ENCODE results near the gene DDX42.

DNA sequence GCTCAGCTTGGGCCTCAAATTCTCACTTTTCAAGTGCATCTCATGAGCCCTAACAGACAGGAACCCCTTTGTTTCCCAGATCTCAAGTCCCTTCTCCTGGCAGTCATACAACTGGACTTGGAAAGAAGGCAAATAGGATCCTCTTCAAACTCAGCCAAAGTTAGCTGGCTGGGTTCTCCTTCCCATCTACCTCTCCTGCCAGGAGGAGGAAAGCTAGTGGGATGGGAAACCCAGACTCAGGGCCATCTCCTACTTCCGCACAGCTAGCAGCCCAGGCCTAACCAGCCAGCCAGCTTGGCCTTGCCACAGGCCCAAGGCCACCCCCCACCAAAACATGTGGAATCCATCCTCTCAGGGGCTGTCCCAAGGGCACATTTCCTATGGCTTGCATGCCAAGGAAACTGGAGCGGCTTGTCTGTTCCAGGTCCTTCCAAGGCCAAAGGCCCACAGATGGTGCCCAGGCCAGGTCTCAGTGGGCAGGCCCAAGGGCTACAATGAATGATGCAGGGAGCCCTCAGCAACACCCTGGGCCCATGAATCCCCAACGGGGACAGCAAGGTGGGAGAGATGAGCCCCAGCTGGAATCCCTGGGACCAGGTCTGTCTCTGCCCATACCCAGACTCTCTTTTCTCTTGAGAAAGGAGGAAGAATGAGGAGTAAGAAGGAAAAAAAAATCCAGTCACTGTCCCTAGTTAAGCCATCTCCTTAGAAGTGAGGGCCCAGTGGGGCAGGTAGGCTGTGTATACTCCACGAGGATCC lies 66.8 kb downstream of the DDX42 start:
- TF ChIP-seq CTCF (IDR thresholded peaks at IDR 0.05) (no peak), POLR2A (IDR thresholded peaks at IDR 0.05) (no peak), POLR2AphosphoS5 (IDR thresholded peaks at IDR 0.05; ENCODE audit: insufficient read depth in 1 of 2, low read depth in 1 of 2) (no peak)

Data from vagina (tissue), 2 donors.